Mucosa of rectum (tissue), 2 donors: ENCODE data around the gene ZNF384.

ENCODE experiments used
- H3K27ac ChIP-seq, 2 donors: one replicate each; pipeline ENCODE4 v1.7.0; 2013; ENCODE audit warnings: inconsistent platforms in 2 of 2, low read depth in 2 of 2, low read length in 2 of 2
- H3K27me3 ChIP-seq, 2 donors: one replicate each; pipeline ENCODE4 v1.7.0; 2013; ENCODE audit warnings: low read length in 2 of 2; ENCODE audit not compliant: control insufficient read depth in 2 of 2, insufficient read depth in 2 of 2
- H3K36me3 ChIP-seq, 2 donors: one replicate each; pipeline ENCODE4 v1.7.0; 2013; ENCODE audit warnings: low read length in 2 of 2; ENCODE audit not compliant: control insufficient read depth in 2 of 2, insufficient read depth in 2 of 2
- H3K4me1 ChIP-seq, 2 donors: one replicate each; pipeline ENCODE4 v1.7.0; 2013; ENCODE audit warnings: low read length in 2 of 2, mild to moderate bottlenecking in 1 of 2; ENCODE audit not compliant: control insufficient read depth in 2 of 2, insufficient read depth in 2 of 2
- H3K4me3 ChIP-seq, 2 donors: one replicate each; pipeline ENCODE4 v1.7.0; 2013; ENCODE audit warnings: low read length in 2 of 2
- H3K9ac ChIP-seq, 2 donors: one replicate each; pipeline ENCODE4 v1.7.0; 2013; ENCODE audit warnings: low read length in 2 of 2, low read depth in 1 of 2, mild to moderate bottlenecking in 1 of 2
- H3K9me3 ChIP-seq, 2 donors: one replicate each; pipeline ENCODE4 v1.7.0; 2013; ENCODE audit warnings: low read length in 2 of 2; ENCODE audit not compliant: control insufficient read depth in 2 of 2
- donor health status: healthy.
- donor health status: Normal muscosa, but diverticular disease.

Gene ZNF384

GRCh38 chr12:6688543-6688998 is 604 bp downstream of the ZNF384 start:
- Histone ChIP-seq H3K4me3 (peak overlapping the region; percentile 95 to 98), H3K27me3 (no peaks in the 10 kb centered on the region), H3K36me3 (peaks cover 0 to 14% of the 10 kb centered on the region in 2 donors), H3K9ac (peak overlapping the region; percentile 91 to 94), H3K27ac (peak overlapping the region; percentile 92 to 97), H3K4me1 (peaks cover 26 to 27% of the 10 kb centered on the region in 2 donors), H3K9me3 (no peaks in the 10 kb centered on the region)

GRCh38 chr12:6685814-6686213 is 3.4 kb downstream of the ZNF384 start:
- peaks cover 11 to 21% of the 10 kb centered on the region in 2 donors for H3K36me3 ChIP-seq
- no peak overlapping the region for H3K9ac ChIP-seq
- H3K27ac ChIP-seq = no peak overlapping the region
- H3K4me3 ChIP-seq = no peak overlapping the region
- H3K9me3 ChIP-seq = no peaks in the 10 kb centered on the region
- no peaks in the 10 kb centered on the region for H3K27me3 ChIP-seq
- H3K4me1 ChIP-seq = peaks cover 23 to 27% of the 10 kb centered on the region in 2 donors

GRCh38 chr12:6684609-6685008 is 4.6 kb downstream of the ZNF384 start:
- Histone ChIP-seq H3K27me3 (no peaks in the 10 kb centered on the region), H3K4me1 (peaks cover 14 to 21% of the 10 kb centered on the region in 2 donors), H3K9ac (no peak overlapping the region), H3K9me3 (no peaks in the 10 kb centered on the region), H3K27ac (no peak overlapping the region), H3K36me3 (peaks cover 15 to 26% of the 10 kb centered on the region in 2 donors), H3K4me3 (no peak overlapping the region)

- H3K4me1 ChIP-seq = no peaks in the 10 kb centered on the region
- peaks cover 79 to 80% of the 10 kb centered on the region in 2 donors for H3K36me3 ChIP-seq
- H3K27me3 ChIP-seq = no peaks in the 10 kb centered on the region
- no peaks in the 10 kb centered on the region for H3K9me3 ChIP-seq
- no peak overlapping the region for H3K27ac ChIP-seq
- H3K9ac ChIP-seq = peak overlapping the region in 1 of 2 donors; percentile 5
- H3K4me3 ChIP-seq = no peak overlapping the region
Measured at GRCh38 chr12:6676962-6677361, 12.2 kb downstream of the ZNF384 start.

GRCh38 chr12:6672143-6672542 is 17.0 kb downstream of the ZNF384 start:
- no peaks in the 10 kb centered on the region for H3K4me1 ChIP-seq
- peaks cover 86 to 90% of the 10 kb centered on the region in 2 donors for H3K36me3 ChIP-seq
- H3K27ac ChIP-seq = no peak overlapping the region
- H3K9me3 ChIP-seq = no peaks in the 10 kb centered on the region
- no peak overlapping the region for H3K4me3 ChIP-seq
- no peaks in the 10 kb centered on the region for H3K27me3 ChIP-seq
- no peak overlapping the region for H3K9ac ChIP-seq

GRCh38 chr12:6667559-6668210 is 21.5 kb downstream of the ZNF384 start:
- Histone ChIP-seq H3K36me3 (peaks cover 55 to 56% of the 10 kb centered on the region in 2 donors), H3K27ac (no peak overlapping the region), H3K4me3 (no peak overlapping the region)

GRCh38 chr12:6666211-6666610 is 23.0 kb downstream of the ZNF384 start:
- H3K4me1 ChIP-seq = peaks cover 10 to 11% of the 10 kb centered on the region in 2 donors
- H3K9me3 ChIP-seq = no peaks in the 10 kb centered on the region
- H3K36me3 ChIP-seq = peaks cover 41 to 42% of the 10 kb centered on the region in 2 donors
- no peaks in the 10 kb centered on the region for H3K27me3 ChIP-seq
- H3K9ac ChIP-seq = no peak overlapping the region
- no peak overlapping the region for H3K4me3 ChIP-seq
- no peak overlapping the region for H3K27ac ChIP-seq

More at GRCh38 chr12:6667559-6668210, 21.5 kb downstream of the ZNF384 start:
- H3K27me3 ChIP-seq = no peaks in the 10 kb centered on the region
- no peak overlapping the region for H3K9ac ChIP-seq
- peaks cover 2 to 4% of the 10 kb centered on the region in 2 donors for H3K4me1 ChIP-seq
- no peaks in the 10 kb centered on the region for H3K9me3 ChIP-seq

- no peak overlapping the region for H3K9ac ChIP-seq
- H3K4me3 ChIP-seq = no peak overlapping the region
- peaks cover 10 to 11% of the 10 kb centered on the region in 2 donors for H3K4me1 ChIP-seq
- H3K27me3 ChIP-seq = no peaks in the 10 kb centered on the region
- peaks cover 29 to 30% of the 10 kb centered on the region in 2 donors for H3K36me3 ChIP-seq
- H3K27ac ChIP-seq = no peak overlapping the region
- no peaks in the 10 kb centered on the region for H3K9me3 ChIP-seq
Measured at GRCh38 chr12:6664902-6665301, 24.3 kb downstream of the ZNF384 start.

GRCh38 chr12:6662906-6663742 is 26.1 kb downstream of the ZNF384 start, which contains the start of gene ING4:
Gene ING4, minus strand, starts transcription at chr12:6663119. Its CDS starts 18 bp downstream, at chr12:6663101.
- Histone ChIP-seq H3K9ac (peak within 1 kb of the TSS; percentile 78 to 82), H3K27ac (peak within 1 kb of the TSS; percentile 79 to 84), H3K9me3 (no peaks in the 10 kb centered on the region), H3K4me1 (peaks cover 10 to 11% of the 10 kb centered on the region in 2 donors), H3K4me3 (peak within 1 kb of the TSS; percentile 96 to 99), H3K27me3 (no peaks in the 10 kb centered on the region), H3K36me3 (peaks cover 22 to 23% of the 10 kb centered on the region in 2 donors)

- Histone ChIP-seq H3K9me3 (no peaks in the 10 kb centered on the region), H3K27ac (peak overlapping the region; percentile 79 to 81), H3K4me1 (peaks cover 10 to 11% of the 10 kb centered on the region in 2 donors), H3K9ac (peak overlapping the region; percentile 78 to 82), H3K36me3 (peaks cover 16 to 17% of the 10 kb centered on the region in 2 donors), H3K4me3 (peak overlapping the region; percentile 96 to 99), H3K27me3 (no peaks in the 10 kb centered on the region)
Measured at GRCh38 chr12:6662602-6662905, 26.6 kb downstream of the ZNF384 start.
